ENCODE results near the gene ROR1.

DNA sequence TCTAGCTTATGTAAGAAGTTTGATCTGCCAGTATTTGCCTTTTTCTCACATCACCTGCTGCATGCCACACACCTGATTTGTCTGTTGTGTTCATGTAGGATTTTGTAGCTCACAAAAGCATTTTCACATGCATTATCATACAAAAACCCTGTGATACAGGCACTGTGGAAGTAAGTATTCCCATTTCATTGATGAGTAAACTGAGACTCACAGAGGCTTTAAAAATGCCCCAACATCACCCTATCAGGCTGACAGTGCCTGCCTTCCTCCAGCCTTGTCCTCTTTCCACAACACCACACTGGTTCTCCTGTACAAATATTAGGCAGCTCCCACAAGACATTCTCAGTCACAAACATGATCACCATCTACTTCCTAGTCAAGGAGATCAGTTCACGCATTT lies 343.7 kb downstream of the ROR1 start:
- TF ChIP-seq, protein P1, sequence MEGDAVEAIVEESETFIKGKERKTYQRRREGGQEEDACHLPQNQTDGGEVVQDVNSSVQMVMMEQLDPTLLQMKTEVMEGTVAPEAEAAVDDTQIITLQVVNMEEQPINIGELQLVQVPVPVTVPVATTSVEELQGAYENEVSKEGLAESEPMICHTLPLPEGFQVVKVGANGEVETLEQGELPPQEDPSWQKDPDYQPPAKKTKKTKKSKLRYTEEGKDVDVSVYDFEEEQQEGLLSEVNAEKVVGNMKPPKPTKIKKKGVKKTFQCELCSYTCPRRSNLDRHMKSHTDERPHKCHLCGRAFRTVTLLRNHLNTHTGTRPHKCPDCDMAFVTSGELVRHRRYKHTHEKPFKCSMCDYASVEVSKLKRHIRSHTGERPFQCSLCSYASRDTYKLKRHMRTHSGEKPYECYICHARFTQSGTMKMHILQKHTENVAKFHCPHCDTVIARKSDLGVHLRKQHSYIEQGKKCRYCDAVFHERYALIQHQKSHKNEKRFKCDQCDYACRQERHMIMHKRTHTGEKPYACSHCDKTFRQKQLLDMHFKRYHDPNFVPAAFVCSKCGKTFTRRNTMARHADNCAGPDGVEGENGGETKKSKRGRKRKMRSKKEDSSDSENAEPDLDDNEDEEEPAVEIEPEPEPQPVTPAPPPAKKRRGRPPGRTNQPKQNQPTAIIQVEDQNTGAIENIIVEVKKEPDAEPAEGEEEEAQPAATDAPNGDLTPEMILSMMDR (IDR thresholded peaks at IDR 0.05 in 2 of 3, conservative IDR thresholded peaks at IDR 0.05 in 1 of 3; ENCODE audit: borderline replicate concordance in 1 of 3, insufficient read depth in 1 of 3, low read depth in 2 of 3, low read length in 2 of 3), result no peak
- TF ChIP-seq POLR2A (IDR thresholded peaks at IDR 0.05; ENCODE audit: borderline replicate concordance, extremely low read depth, insufficient read depth, insufficient read length) (no peak), EZH2 (IDR thresholded peaks at IDR 0.05) (no peak), ZNF274 (IDR thresholded peaks at IDR 0.05; ENCODE audit: low read depth, low read length) (no peak), SP1 (IDR thresholded peaks at IDR 0.05; ENCODE audit: low read depth) (no peak), RAD21 (IDR thresholded peaks at IDR 0.05; ENCODE audit: low read depth) (no peak), TCF7L2 (IDR thresholded peaks at IDR 0.05; ENCODE audit: borderline replicate concordance, extremely low read depth, insufficient read depth, insufficient read length) (no peak), YY1 (IDR thresholded peaks at IDR 0.05; ENCODE audit: extremely low read depth, insufficient replicate concordance, low read depth, low read length) (no peak), POLR2AphosphoS5 (IDR thresholded peaks at IDR 0.05; ENCODE audit: low read depth, low read length) (no peak), EGR1 (IDR thresholded peaks at IDR 0.05; ENCODE audit: low read depth) (no peak), CBX3 (IDR thresholded peaks at IDR 0.05; ENCODE audit: low read depth) (no peak)
- TF ChIP-seq, protein P2, sequence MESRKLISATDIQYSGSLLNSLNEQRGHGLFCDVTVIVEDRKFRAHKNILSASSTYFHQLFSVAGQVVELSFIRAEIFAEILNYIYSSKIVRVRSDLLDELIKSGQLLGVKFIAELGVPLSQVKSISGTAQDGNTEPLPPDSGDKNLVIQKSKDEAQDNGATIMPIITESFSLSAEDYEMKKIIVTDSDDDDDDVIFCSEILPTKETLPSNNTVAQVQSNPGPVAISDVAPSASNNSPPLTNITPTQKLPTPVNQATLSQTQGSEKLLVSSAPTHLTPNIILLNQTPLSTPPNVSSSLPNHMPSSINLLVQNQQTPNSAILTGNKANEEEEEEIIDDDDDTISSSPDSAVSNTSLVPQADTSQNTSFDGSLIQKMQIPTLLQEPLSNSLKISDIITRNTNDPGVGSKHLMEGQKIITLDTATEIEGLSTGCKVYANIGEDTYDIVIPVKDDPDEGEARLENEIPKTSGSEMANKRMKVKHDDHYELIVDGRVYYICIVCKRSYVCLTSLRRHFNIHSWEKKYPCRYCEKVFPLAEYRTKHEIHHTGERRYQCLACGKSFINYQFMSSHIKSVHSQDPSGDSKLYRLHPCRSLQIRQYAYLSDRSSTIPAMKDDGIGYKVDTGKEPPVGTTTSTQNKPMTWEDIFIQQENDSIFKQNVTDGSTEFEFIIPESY (IDR thresholded peaks at IDR 0.05; ENCODE audit: extremely low read depth, insufficient replicate concordance, low read length), result no peak
- TF ChIP-seq, protein P3, sequence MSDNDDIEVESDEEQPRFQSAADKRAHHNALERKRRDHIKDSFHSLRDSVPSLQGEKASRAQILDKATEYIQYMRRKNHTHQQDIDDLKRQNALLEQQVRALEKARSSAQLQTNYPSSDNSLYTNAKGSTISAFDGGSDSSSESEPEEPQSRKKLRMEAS (IDR thresholded peaks at IDR 0.05), result no peak

Data from HCT116 (cell line).